EL (cell line): Measurements from ENCODE around the gene PCK2.
A peak's percentile ranks its signal among the peaks of the same experiment; 100 is the strongest.

ENCODE experiments used
- DNase-seq: peaks from one replicate; pipeline ENCODE4 v3.0.0-alpha.2; 2016

Gene PCK2

GRCh38 chr14:24077086-24077485, 17.0 kb upstream of the PCK2 start:
- no peak for DNase-seq

GRCh38 chr14:24078146-24078545, 16.0 kb upstream of the PCK2 start:
- DNase-seq, result no peak

- no peak for DNase-seq
Measured at GRCh38 chr14:24079491-24080141, 14.5 kb upstream of the PCK2 start.

- DNase-seq, result no peak
Measured at GRCh38 chr14:24080142-24080530, 14.0 kb upstream of the PCK2 start.

GRCh38 chr14:24080888-24081738, 13.0 kb upstream of the PCK2 start:
- DNase-seq, result peak; percentile 34

GRCh38 chr14:24081739-24082211, 12.3 kb upstream of the PCK2 start:
- DNase-seq, result no peak

- no peak for DNase-seq
Measured at GRCh38 chr14:24082411-24083080, 11.6 kb upstream of the PCK2 start.

GRCh38 chr14:24083462-24083861, 10.6 kb upstream of the PCK2 start:
- no peak for DNase-seq

- DNase-seq, result no peak
Measured at GRCh38 chr14:24084440-24084839, 9.7 kb upstream of the PCK2 start.

GRCh38 chr14:24085215-24085614, 8.9 kb upstream of the PCK2 start:
- no peak for DNase-seq

GRCh38 chr14:24086193-24086955, 7.7 kb upstream of the PCK2 start:
- no peak for DNase-seq

- no peak for DNase-seq
Measured at GRCh38 chr14:24087004-24087403, 7.1 kb upstream of the PCK2 start.

GRCh38 chr14:24088095-24088494, 6.0 kb upstream of the PCK2 start:
- no peak for DNase-seq

- DNase-seq, result no peak
Measured at GRCh38 chr14:24089890-24090289, 4.2 kb upstream of the PCK2 start.

GRCh38 chr14:24092110-24092504, 2.0 kb upstream of the PCK2 start:
- DNase-seq, result no peak

- no peak for DNase-seq
Measured at GRCh38 chr14:24092505-24093206, 1.5 kb upstream of the PCK2 start.

GRCh38 chr14:24093207-24093900, 757 bp upstream of the PCK2 start:
- DNase-seq, result no peak

GRCh38 chr14:24094841-24095270, 745 bp downstream of the PCK2 start:
- DNase-seq, result no peak

GRCh38 chr14:24095271-24096068, 1.4 kb downstream of the PCK2 start:
- DNase-seq, result peak; percentile 83

GRCh38 chr14:24096545-24097181, 2.6 kb downstream of the PCK2 start:
- DNase-seq, result no peak
